Neuron (in vitro differentiated cells): ENCODE data around the gene ZNF738.
"Not testable (repeated sequence)": the region's sequence is repeated elsewhere in the genome, so short reads cannot be mapped to it uniquely, and the experiment has no call there.

Experiments
- H2AFZ ChIP-seq: one replicate; pipeline ENCODE4 v1.6.1; 2013; ENCODE audit warnings: low read depth, mild to moderate bottlenecking, inconsistent platforms, low read length, moderate library complexity
- H3K27me3 ChIP-seq: one replicate; pipeline ENCODE4 v1.6.1; 2013; ENCODE audit warnings: low read length; ENCODE audit not compliant: insufficient read depth
- H3K36me3 ChIP-seq: one replicate; pipeline ENCODE4 v1.6.1; 2013; ENCODE audit warnings: low read length; ENCODE audit not compliant: insufficient read depth
- H3K4me1 ChIP-seq: one replicate; pipeline ENCODE4 v1.6.1; 2013; ENCODE audit warnings: low read length; ENCODE audit not compliant: insufficient read depth
- H3K4me3 ChIP-seq: 2 replicates; pipeline ENCODE4 v1.5.1; 2013; ENCODE audit warnings: mild to moderate bottlenecking, low read length, moderate library complexity
- H3K9me3 ChIP-seq: one replicate; pipeline ENCODE4 v1.6.1; 2013; ENCODE audit warnings: low read length

Gene ZNF738

GRCh38 chr19:21358768-21359451 is at the start of gene ZNF738:
Gene ZNF738 (plus strand): TSS chr19:21359000. CDS start chr19:21359141, 141 bp downstream.
- peak within 1 kb of the TSS; percentile 80 for H3K4me3 ChIP-seq
- no peaks in the 10 kb centered on the region for H3K27me3 ChIP-seq
- peaks cover 37% of the 10 kb centered on the region for H3K36me3 ChIP-seq
- H3K4me1 ChIP-seq = no peaks in the 10 kb centered on the region
- H3K9me3 ChIP-seq = peaks cover 27% of the 10 kb centered on the region
- no peak within 1 kb of the TSS for H2AFZ ChIP-seq

- Histone ChIP-seq H3K36me3 (peaks cover 37% of the 10 kb centered on the region), H3K9me3 (peaks cover 22% of the 10 kb centered on the region)
- H2AFZ ChIP-seq, H3K4me3 ChIP-seq, H3K4me1 ChIP-seq, H3K27me3 ChIP-seq: not testable (repeated sequence)
Observed at GRCh38 chr19:21312807-21313206, 46.0 kb upstream of the ZNF738 start.

- H3K9me3 ChIP-seq = peaks cover 26% of the 10 kb centered on the region
- no peak overlapping the region for H3K4me3 ChIP-seq
- no peaks in the 10 kb centered on the region for H3K4me1 ChIP-seq
- H3K27me3 ChIP-seq = no peaks in the 10 kb centered on the region
- peaks cover 31% of the 10 kb centered on the region for H3K36me3 ChIP-seq
- H2AFZ ChIP-seq = no peak overlapping the region
Observed at GRCh38 chr19:21314676-21315075, 44.1 kb upstream of the ZNF738 start.

GRCh38 chr19:21317821-21318220 is 41.0 kb upstream of the ZNF738 start:
- no peak overlapping the region for H2AFZ ChIP-seq
- H3K36me3 ChIP-seq = peaks cover 24% of the 10 kb centered on the region
- H3K9me3 ChIP-seq = peaks cover 38% of the 10 kb centered on the region
- no peaks in the 10 kb centered on the region for H3K4me1 ChIP-seq
- no peak overlapping the region for H3K4me3 ChIP-seq
- no peaks in the 10 kb centered on the region for H3K27me3 ChIP-seq

- no peak overlapping the region for H3K4me3 ChIP-seq
- no peak overlapping the region for H2AFZ ChIP-seq
- no peaks in the 10 kb centered on the region for H3K27me3 ChIP-seq
- H3K9me3 ChIP-seq = peaks cover 41% of the 10 kb centered on the region
- H3K4me1 ChIP-seq = peaks cover 1% of the 10 kb centered on the region
- peaks cover 27% of the 10 kb centered on the region for H3K36me3 ChIP-seq
Observed at GRCh38 chr19:21321134-21321533, 37.7 kb upstream of the ZNF738 start.

- Histone ChIP-seq H3K9me3 (peaks cover 43% of the 10 kb centered on the region), H2AFZ (no peak overlapping the region), H3K36me3 (peaks cover 33% of the 10 kb centered on the region), H3K4me1 (peaks cover 1% of the 10 kb centered on the region), H3K4me3 (no peak overlapping the region), H3K27me3 (no peaks in the 10 kb centered on the region)
Observed at GRCh38 chr19:21321996-21322395, 36.8 kb upstream of the ZNF738 start.

- Histone ChIP-seq H3K4me1 (peaks cover 3% of the 10 kb centered on the region), H3K36me3 (peaks cover 35% of the 10 kb centered on the region), H3K27me3 (no peaks in the 10 kb centered on the region), H3K4me3 (no peak overlapping the region), H2AFZ (no peak overlapping the region), H3K9me3 (peaks cover 41% of the 10 kb centered on the region)
Observed at GRCh38 chr19:21322528-21322927, 36.3 kb upstream of the ZNF738 start.

- H3K9me3 ChIP-seq = peaks cover 37% of the 10 kb centered on the region
- peaks cover 34% of the 10 kb centered on the region for H3K36me3 ChIP-seq
- no peak overlapping the region for H2AFZ ChIP-seq
- no peaks in the 10 kb centered on the region for H3K27me3 ChIP-seq
- peaks cover 8% of the 10 kb centered on the region for H3K4me1 ChIP-seq
- H3K4me3 ChIP-seq = no peak overlapping the region
Observed at GRCh38 chr19:21323000-21323399, 35.8 kb upstream of the ZNF738 start.

- peaks cover 8% of the 10 kb centered on the region for H3K4me1 ChIP-seq
- H3K27me3 ChIP-seq = no peaks in the 10 kb centered on the region
- no peak overlapping the region for H3K4me3 ChIP-seq
- peaks cover 26% of the 10 kb centered on the region for H3K36me3 ChIP-seq
- H2AFZ ChIP-seq = no peak overlapping the region
- peaks cover 24% of the 10 kb centered on the region for H3K9me3 ChIP-seq
Observed at GRCh38 chr19:21326169-21326568, 32.6 kb upstream of the ZNF738 start.

GRCh38 chr19:21328406-21328805 is 30.4 kb upstream of the ZNF738 start:
- H3K27me3 ChIP-seq = no peaks in the 10 kb centered on the region

GRCh38 chr19:21328885-21329605 is 29.8 kb upstream of the ZNF738 start, which contains the start of gene ZNF708:
Gene ZNF708 (minus strand): TSS chr19:21329410. CDS start chr19:21329212, 198 bp downstream.
- Histone ChIP-seq H3K9me3 (peaks cover 12% of the 10 kb centered on the region), H3K36me3 (peaks cover 18% of the 10 kb centered on the region), H3K27me3 (no peaks in the 10 kb centered on the region), H3K4me3 (peak within 1 kb of the TSS; percentile 92), H2AFZ (peak within 1 kb of the TSS; percentile 77), H3K4me1 (peaks cover 7% of the 10 kb centered on the region)

More at GRCh38 chr19:21328406-21328805, 30.4 kb upstream of the ZNF738 start:
- H3K36me3 ChIP-seq = peaks cover 18% of the 10 kb centered on the region
- peaks cover 12% of the 10 kb centered on the region for H3K9me3 ChIP-seq
- H3K4me1 ChIP-seq = peaks cover 7% of the 10 kb centered on the region
- H2AFZ ChIP-seq = peak overlapping the region; percentile 77
- H3K4me3 ChIP-seq = peak overlapping the region; percentile 92

- no peaks in the 10 kb centered on the region for H3K27me3 ChIP-seq
- no peaks in the 10 kb centered on the region for H3K9me3 ChIP-seq
- no peaks in the 10 kb centered on the region for H3K36me3 ChIP-seq
- no peaks in the 10 kb centered on the region for H3K4me1 ChIP-seq
- H3K4me3 ChIP-seq = no peak overlapping the region
- H2AFZ ChIP-seq = no peak overlapping the region
Observed at GRCh38 chr19:21335721-21336120, 23.1 kb upstream of the ZNF738 start.

GRCh38 chr19:21344841-21345240 is 14.0 kb upstream of the ZNF738 start:
- not testable (repeated sequence) for H2AFZ ChIP-seq, H3K9me3 ChIP-seq, H3K4me3 ChIP-seq, H3K27me3 ChIP-seq, H3K4me1 ChIP-seq, H3K36me3 ChIP-seq
